Suprapubic skin (tissue), 4 donors: ENCODE results near the gene AGBL1.

ENCODE experiments used
- CTCF ChIP-seq, 2 donors: fragments of 200-600 bp in 1 of 2; fragments of 450-650 bp in 1 of 2; sonication (generic) in 1 of 2; IDR thresholded peaks; one replicate each; pipeline ENCODE4 v1.5.1; 2016 to 2019; ENCODE audit warnings: antibody characterized with exemption in 2 of 2, mild to moderate bottlenecking in 1 of 2, moderate library complexity in 1 of 2
- EP300 ChIP-seq: sonication (generic); formaldehyde crosslinking; IDR thresholded peaks from one replicate; pipeline ENCODE4 v1.6.1; 2017; ENCODE audit warnings: antibody characterized with exemption
- POLR2A ChIP-seq, 2 donors: fragments of 450-650 bp; IDR thresholded peaks; one replicate each; pipeline ENCODE4 v1.6.1; 2017; ENCODE audit warnings: antibody characterized with exemption in 2 of 2, mild to moderate bottlenecking in 2 of 2, moderate library complexity in 2 of 2
- POLR2AphosphoS5 ChIP-seq, 3 donors: sonication (generic); formaldehyde crosslinking; IDR thresholded peaks; one replicate each; pipeline ENCODE4 v1.6.1; 2017; ENCODE audit warnings: antibody characterized with exemption in 3 of 3

GRCh38 chr15:86649277-86649676 is 569.6 kb downstream of the AGBL1 start:
- TF ChIP-seq POLR2A (IDR thresholded peaks at IDR 0.05) = no peak
- no peak for TF ChIP-seq CTCF (IDR thresholded peaks at IDR 0.05)
- TF ChIP-seq POLR2AphosphoS5 (IDR thresholded peaks at IDR 0.05) = no peak
- no peak for TF ChIP-seq EP300
